ENCODE measurements around the gene RNF212B.
"Not testable (repeated sequence)": the region's sequence is repeated elsewhere in the genome, so short reads cannot be mapped to it uniquely, and the experiment has no call there.

RNF212B gene

GRCh38 chr14:23237772-23238594, at the start of gene RNF212B:
TSS of gene RNF212B (plus strand) at chr14:23237936. CDS start at chr14:23240346, 2,410 bp downstream.
- DNase-seq (ENCODE audit: low read depth), result peak; percentile 80

GRCh38 chr14:23193432-23193831, 44.3 kb upstream of the RNF212B start:
- no peak for DNase-seq (ENCODE audit: low read depth)

- no peak for DNase-seq (ENCODE audit: low read depth)
Observed at GRCh38 chr14:23195552-23196101, 42.1 kb upstream of the RNF212B start.

GRCh38 chr14:23196487-23196886, 41.2 kb upstream of the RNF212B start:
- not testable (repeated sequence) for DNase-seq (ENCODE audit: low read depth)

GRCh38 chr14:23199141-23199540, 38.6 kb upstream of the RNF212B start:
- not testable (repeated sequence) for DNase-seq (ENCODE audit: low read depth)

- DNase-seq (ENCODE audit: low read depth), result no peak
Observed at GRCh38 chr14:23202001-23202400, 35.7 kb upstream of the RNF212B start.

- DNase-seq (ENCODE audit: low read depth), result no peak
Observed at GRCh38 chr14:23206422-23207145, 31.2 kb upstream of the RNF212B start.

GRCh38 chr14:23207146-23207540, 30.6 kb upstream of the RNF212B start:
- DNase-seq (ENCODE audit: low read depth), result no peak

- DNase-seq (ENCODE audit: low read depth), result no peak
Observed at GRCh38 chr14:23208324-23208723, 29.4 kb upstream of the RNF212B start.

- DNase-seq (ENCODE audit: low read depth), result peak; percentile 67
Observed at GRCh38 chr14:23209651-23210423, 27.9 kb upstream of the RNF212B start.

- DNase-seq (ENCODE audit: low read depth), result no peak
Observed at GRCh38 chr14:23215421-23215820, 22.3 kb upstream of the RNF212B start.

- no peak for DNase-seq (ENCODE audit: low read depth)
Observed at GRCh38 chr14:23217032-23218020, 20.4 kb upstream of the RNF212B start.

GRCh38 chr14:23219075-23219474, 18.7 kb upstream of the RNF212B start:
- DNase-seq (ENCODE audit: low read depth), result no peak

GRCh38 chr14:23224958-23225357, 12.8 kb upstream of the RNF212B start:
- not testable (repeated sequence) for DNase-seq (ENCODE audit: low read depth)

GRCh38 chr14:23227566-23227965, 10.2 kb upstream of the RNF212B start:
- no peak for DNase-seq (ENCODE audit: low read depth)

GRCh38 chr14:23228812-23229211, 8.9 kb upstream of the RNF212B start:
- DNase-seq (ENCODE audit: low read depth), result no peak

GRCh38 chr14:23232241-23232808, 5.4 kb upstream of the RNF212B start:
- DNase-seq (ENCODE audit: low read depth), result not testable (repeated sequence)

- no peak for DNase-seq (ENCODE audit: low read depth)
Observed at GRCh38 chr14:23240661-23241060, 2.9 kb downstream of the RNF212B start.

GRCh38 chr14:23241061-23241715, 3.5 kb downstream of the RNF212B start:
- not testable (repeated sequence) for DNase-seq (ENCODE audit: low read depth)

- no peak for DNase-seq (ENCODE audit: low read depth)
Observed at GRCh38 chr14:23242076-23242475, 4.3 kb downstream of the RNF212B start.
